IPS-18a (cell line): ENCODE measurements around the gene IMMP1L.
"Not testable (repeated sequence)": the region's sequence is repeated elsewhere in the genome, so short reads cannot be mapped to it uniquely, and the experiment has no call there.

ENCODE experiments used
- H3K27ac ChIP-seq: one replicate; pipeline ENCODE4 v1.5.1; 2013; ENCODE audit warnings: low read length
- H3K27me3 ChIP-seq: one replicate; pipeline ENCODE4 v1.6.1; 2013; ENCODE audit warnings: mild to moderate bottlenecking, low read length; ENCODE audit not compliant: control insufficient read depth, insufficient read depth
- H3K36me3 ChIP-seq: one replicate; pipeline ENCODE4 v1.6.1; 2013; ENCODE audit warnings: low read depth, low read length; ENCODE audit not compliant: control insufficient read depth
- H3K4me1 ChIP-seq: one replicate; pipeline ENCODE4 v1.6.1; 2013; ENCODE audit warnings: low read depth, low read length; ENCODE audit not compliant: control insufficient read depth
- H3K4me3 ChIP-seq: one replicate; pipeline ENCODE4 v1.5.1; 2013; ENCODE audit warnings: low read length
- H3K9ac ChIP-seq: one replicate; pipeline ENCODE4 v1.6.1; 2013; ENCODE audit warnings: mild to moderate bottlenecking, low read length, moderate library complexity
- H3K9me3 ChIP-seq: one replicate; pipeline ENCODE4 v1.6.1; 2013; ENCODE audit warnings: low read depth, low read length; ENCODE audit not compliant: control insufficient read depth

Gene IMMP1L

DNA sequence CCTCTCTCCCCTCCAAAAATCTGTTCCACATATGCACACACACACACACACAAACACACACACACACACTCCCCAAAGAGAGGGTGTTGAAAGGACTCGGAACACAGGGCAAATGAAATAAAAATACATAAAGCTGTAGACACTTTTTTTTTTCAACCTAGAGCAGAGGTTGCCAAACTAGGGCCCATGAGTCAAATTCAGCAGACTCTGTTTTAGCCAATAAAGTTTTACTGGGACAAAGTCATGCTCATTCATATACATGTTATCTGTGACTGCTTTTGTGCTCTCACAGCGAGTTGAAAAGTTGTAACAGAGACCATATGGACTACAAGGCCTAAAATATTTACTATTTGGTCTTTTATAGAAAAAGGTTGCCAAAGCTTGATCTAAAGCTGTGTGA lies 8.9 kb downstream of the IMMP1L start:
- no peaks in the 10 kb centered on the region for H3K27me3 ChIP-seq
- no peaks in the 10 kb centered on the region for H3K36me3 ChIP-seq
- H3K9ac ChIP-seq = no peak overlapping the region
- H3K27ac ChIP-seq = no peak overlapping the region
- H3K4me1 ChIP-seq = no peaks in the 10 kb centered on the region
- H3K9me3 ChIP-seq = no peaks in the 10 kb centered on the region
- no peak overlapping the region for H3K4me3 ChIP-seq

GRCh38 chr11:31499576-31500178 lies 9.7 kb downstream of the IMMP1L start:
- no peaks in the 10 kb centered on the region for H3K27me3 ChIP-seq
- no peaks in the 10 kb centered on the region for H3K4me1 ChIP-seq
- no peak overlapping the region for H3K27ac ChIP-seq
- H3K4me3 ChIP-seq = no peak overlapping the region
- H3K9ac ChIP-seq = no peak overlapping the region
- H3K9me3 ChIP-seq = no peaks in the 10 kb centered on the region
- H3K36me3 ChIP-seq = no peaks in the 10 kb centered on the region

- not testable (repeated sequence) for H3K4me1 ChIP-seq, H3K27ac ChIP-seq, H3K9me3 ChIP-seq, H3K27me3 ChIP-seq, H3K9ac ChIP-seq, H3K36me3 ChIP-seq, H3K4me3 ChIP-seq
These were observed 15.7 kb downstream of the IMMP1L start for GRCh38 chr11:31493762-31494161.

DNA sequence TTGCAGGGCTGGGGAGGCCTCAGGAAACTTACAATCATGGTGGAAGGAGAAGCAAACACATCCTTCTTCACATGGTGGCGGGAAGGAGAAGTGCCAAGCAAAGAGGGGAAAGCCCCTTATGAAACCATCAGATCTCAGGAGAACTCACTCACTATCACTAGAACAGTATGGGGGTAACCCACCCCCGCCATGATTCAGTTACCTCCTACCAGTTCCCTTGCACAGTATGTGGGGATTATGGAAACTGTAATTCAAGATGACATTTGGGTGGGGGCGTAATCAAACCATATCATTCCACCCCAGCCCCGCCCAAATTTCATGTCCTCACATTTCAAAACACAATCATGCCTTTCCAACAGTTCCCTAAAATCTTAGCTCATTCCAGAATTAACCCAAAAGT lies 16.2 kb downstream of the IMMP1L start:
- peaks cover 2% of the 10 kb centered on the region for H3K36me3 ChIP-seq
- H3K4me1 ChIP-seq = peaks cover 8% of the 10 kb centered on the region
- H3K4me3 ChIP-seq = no peak overlapping the region
- H3K27me3 ChIP-seq = no peaks in the 10 kb centered on the region
- no peak overlapping the region for H3K27ac ChIP-seq
- H3K9me3 ChIP-seq = no peaks in the 10 kb centered on the region
- no peak overlapping the region for H3K9ac ChIP-seq

DNA sequence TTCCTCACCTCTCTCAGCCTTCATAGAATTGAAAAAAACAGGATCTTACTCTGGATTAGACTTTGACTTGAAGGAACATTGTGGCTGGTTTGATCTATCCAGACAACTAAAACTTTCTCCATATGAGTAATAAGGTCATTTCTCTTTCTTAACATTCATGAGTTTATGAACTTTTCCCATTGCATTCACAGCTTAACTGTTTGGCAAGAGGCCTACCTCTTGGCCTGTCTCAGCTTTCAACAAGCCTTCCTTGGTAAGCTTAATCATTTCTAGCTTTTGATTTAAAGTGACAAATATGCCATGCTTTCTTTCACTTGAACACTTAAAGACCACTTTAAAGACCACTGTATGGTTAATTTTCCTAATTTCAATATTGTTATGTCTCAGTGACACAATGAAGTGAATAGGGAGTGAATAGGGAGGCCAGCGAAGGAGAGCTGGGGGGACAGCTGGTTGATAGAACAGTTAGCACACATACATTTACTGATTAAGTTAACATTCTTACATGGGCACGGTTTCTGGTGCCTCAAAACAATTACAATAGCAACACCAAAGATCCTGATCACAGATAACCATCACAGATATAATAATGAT lies 17.0 kb downstream of the IMMP1L start:
- Histone ChIP-seq H3K9ac (no peak overlapping the region), H3K27ac (no peak overlapping the region), H3K4me1 (peaks cover 8% of the 10 kb centered on the region), H3K27me3 (no peaks in the 10 kb centered on the region), H3K36me3 (peaks cover 2% of the 10 kb centered on the region), H3K4me3 (no peak overlapping the region), H3K9me3 (no peaks in the 10 kb centered on the region)

GRCh38 chr11:31487848-31488247 lies 21.6 kb downstream of the IMMP1L start:
- Histone ChIP-seq H3K4me1 (peaks cover 26% of the 10 kb centered on the region), H3K36me3 (no peaks in the 10 kb centered on the region), H3K9me3 (no peaks in the 10 kb centered on the region), H3K4me3 (no peak overlapping the region), H3K27me3 (no peaks in the 10 kb centered on the region), H3K27ac (no peak overlapping the region), H3K9ac (no peak overlapping the region)

GRCh38 chr11:31484497-31484896 lies 24.9 kb downstream of the IMMP1L start:
- Histone ChIP-seq H3K9me3 (no peaks in the 10 kb centered on the region), H3K36me3 (no peaks in the 10 kb centered on the region), H3K9ac (peak overlapping the region; percentile 2), H3K4me1 (peaks cover 18% of the 10 kb centered on the region), H3K27ac (peak overlapping the region; percentile 52), H3K27me3 (no peaks in the 10 kb centered on the region), H3K4me3 (no peak overlapping the region)

DNA sequence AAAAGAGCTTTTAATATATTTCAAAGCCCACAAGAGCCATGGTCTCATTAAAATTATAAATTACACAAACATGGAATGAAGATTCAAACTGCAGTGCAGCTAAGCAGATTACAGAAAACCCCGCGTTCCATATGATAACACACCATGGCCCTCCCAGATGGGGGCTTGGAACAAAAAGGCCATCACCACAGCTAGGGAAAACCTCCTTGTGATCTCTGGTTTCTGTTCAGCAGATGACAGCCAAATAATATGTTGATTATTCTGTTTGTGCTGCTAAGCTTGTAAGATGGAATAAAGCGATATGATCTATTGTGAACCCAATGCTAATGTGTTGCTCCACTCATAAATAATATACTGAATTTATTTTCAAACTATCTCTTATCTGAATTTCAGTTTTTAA lies 28.5 kb downstream of the IMMP1L start:
- no peaks in the 10 kb centered on the region for H3K27me3 ChIP-seq
- no peaks in the 10 kb centered on the region for H3K9me3 ChIP-seq
- peaks cover 17% of the 10 kb centered on the region for H3K4me1 ChIP-seq
- no peak overlapping the region for H3K27ac ChIP-seq
- no peaks in the 10 kb centered on the region for H3K36me3 ChIP-seq
- H3K9ac ChIP-seq = no peak overlapping the region
- no peak overlapping the region for H3K4me3 ChIP-seq

- Histone ChIP-seq H3K4me1 (no peaks in the 10 kb centered on the region), H3K36me3 (no peaks in the 10 kb centered on the region), H3K4me3 (no peak overlapping the region), H3K27me3 (no peaks in the 10 kb centered on the region), H3K27ac (no peak overlapping the region), H3K9ac (no peak overlapping the region), H3K9me3 (no peaks in the 10 kb centered on the region)
These were observed 30.4 kb downstream of the IMMP1L start for GRCh38 chr11:31479066-31479465.

DNA sequence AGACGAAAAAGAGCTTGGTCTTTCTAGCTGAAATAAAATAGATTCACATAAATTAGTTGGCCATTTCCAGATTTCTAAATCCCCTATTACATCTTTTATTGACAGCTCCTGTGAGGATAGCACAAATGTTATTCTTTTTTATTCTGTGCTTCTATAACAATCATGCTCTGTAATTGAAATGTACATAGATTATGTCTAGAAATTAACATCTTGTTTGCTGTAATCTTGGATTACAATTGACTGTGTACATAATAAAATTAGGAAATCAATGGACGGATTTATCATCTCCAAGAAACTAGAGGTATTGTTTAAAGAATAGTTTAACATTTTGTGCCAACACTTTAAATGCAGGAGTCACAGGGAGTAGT lies 31.2 kb downstream of the IMMP1L start:
- H3K4me1 ChIP-seq = no peaks in the 10 kb centered on the region
- no peak overlapping the region for H3K4me3 ChIP-seq
- H3K9me3 ChIP-seq = no peaks in the 10 kb centered on the region
- H3K27me3 ChIP-seq = no peaks in the 10 kb centered on the region
- H3K36me3 ChIP-seq = no peaks in the 10 kb centered on the region
- H3K27ac ChIP-seq = no peak overlapping the region
- H3K9ac ChIP-seq = no peak overlapping the region

DNA sequence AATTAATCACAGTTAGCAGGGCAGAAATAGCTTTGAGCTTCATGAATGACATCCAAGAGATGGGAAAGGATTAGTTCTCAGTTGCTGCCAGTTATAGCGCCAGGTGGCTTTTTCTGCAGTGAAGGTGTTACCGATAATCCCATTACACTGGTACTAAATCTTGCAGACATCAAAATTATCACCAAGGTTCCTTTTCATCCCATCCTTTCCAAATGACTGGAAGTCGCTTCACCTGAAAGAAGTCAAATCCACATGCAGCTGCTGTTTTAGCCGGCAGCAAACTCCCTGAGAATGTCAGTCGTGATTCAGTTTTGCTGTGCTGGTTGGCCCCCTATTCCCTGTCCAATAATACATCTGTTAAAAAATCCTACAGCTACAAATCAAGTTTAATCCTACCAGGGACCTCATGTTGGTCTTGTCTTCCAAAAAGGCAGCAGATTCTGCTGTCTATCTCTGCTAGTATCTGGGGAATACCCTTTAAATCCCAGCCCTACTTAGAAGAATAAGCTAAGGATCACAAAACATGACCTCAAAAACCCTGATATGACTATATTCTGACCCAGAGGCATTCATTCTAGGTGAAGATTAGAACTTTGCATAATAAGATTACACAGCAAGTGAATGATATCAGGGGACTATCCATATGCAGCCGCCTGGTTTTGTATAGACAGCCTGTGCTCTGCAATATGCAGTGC lies 31.7 kb downstream of the IMMP1L start:
- Histone ChIP-seq H3K27ac (no peak overlapping the region), H3K9ac (no peak overlapping the region), H3K4me1 (no peaks in the 10 kb centered on the region), H3K9me3 (no peaks in the 10 kb centered on the region), H3K36me3 (no peaks in the 10 kb centered on the region), H3K27me3 (no peaks in the 10 kb centered on the region), H3K4me3 (no peak overlapping the region)

DNA sequence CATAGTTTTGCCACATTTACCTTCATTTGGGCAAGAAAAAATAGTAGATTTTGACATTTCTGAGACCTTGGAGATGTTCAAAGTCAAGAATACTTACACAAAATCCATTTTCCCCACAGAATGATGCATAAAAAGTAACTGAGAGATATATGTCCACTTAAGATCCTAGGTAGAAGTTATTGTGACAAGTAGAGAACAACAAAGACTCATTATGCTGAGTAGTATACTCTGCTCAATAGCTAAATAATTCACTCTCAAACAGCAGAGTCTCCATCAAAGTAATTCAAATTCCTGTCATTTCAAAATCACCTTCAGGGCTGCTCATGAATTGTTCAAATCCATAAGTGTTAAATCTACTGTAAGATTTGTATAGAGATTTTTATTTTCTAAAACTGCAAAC lies 35.3 kb downstream of the IMMP1L start:
- H3K9ac ChIP-seq = no peak overlapping the region
- H3K27ac ChIP-seq = no peak overlapping the region
- H3K4me1 ChIP-seq = peaks cover 2% of the 10 kb centered on the region
- no peaks in the 10 kb centered on the region for H3K36me3 ChIP-seq
- H3K4me3 ChIP-seq = no peak overlapping the region
- H3K9me3 ChIP-seq = no peaks in the 10 kb centered on the region
- no peaks in the 10 kb centered on the region for H3K27me3 ChIP-seq
